GM18519 (cell line): Measurements from ENCODE around the gene WDR5.

Experiments used
- ATAC-seq: cut with Tn5 transposase; IDR thresholded peaks from one replicate; pipeline ENCODE4 v1.9.1; 2021; ENCODE audit warnings: mild to moderate bottlenecking, moderate library complexity; ENCODE audit not compliant: unreplicated experiment, low FRiP score

Gene WDR5

GRCh38 chr9:134157378-134157885 lies 21.6 kb downstream of the WDR5 start:
- ATAC-seq, result no peak

- no peak for ATAC-seq
Observed at GRCh38 chr9:134158242-134158641, 22.4 kb downstream of the WDR5 start.

GRCh38 chr9:134158753-134159392 lies 23.0 kb downstream of the WDR5 start:
- no peak for ATAC-seq

- no peak for ATAC-seq
Observed at GRCh38 chr9:134159566-134160245, 23.8 kb downstream of the WDR5 start.

- no peak for ATAC-seq
Observed at GRCh38 chr9:134161647-134162046, 25.8 kb downstream of the WDR5 start.

- no peak for ATAC-seq
Observed at GRCh38 chr9:134162212-134162775, 26.4 kb downstream of the WDR5 start.

- ATAC-seq, result no peak
Observed at GRCh38 chr9:134162926-134163370, 27.1 kb downstream of the WDR5 start.

- ATAC-seq, result no peak
Observed at GRCh38 chr9:134163371-134164196, 27.7 kb downstream of the WDR5 start.

GRCh38 chr9:134164879-134165278 lies 29.0 kb downstream of the WDR5 start:
- ATAC-seq, result no peak

- ATAC-seq, result no peak
Observed at GRCh38 chr9:134165357-134166315, 29.8 kb downstream of the WDR5 start.

GRCh38 chr9:134166374-134166773 lies 30.5 kb downstream of the WDR5 start:
- no peak for ATAC-seq

- no peak for ATAC-seq
Observed at GRCh38 chr9:134167530-134167931, 31.6 kb downstream of the WDR5 start.

GRCh38 chr9:134168757-134169550 lies 33.1 kb downstream of the WDR5 start:
- no peak for ATAC-seq

- no peak for ATAC-seq
Observed at GRCh38 chr9:134169724-134170401, 34.0 kb downstream of the WDR5 start.

GRCh38 chr9:134170532-134171315 lies 34.8 kb downstream of the WDR5 start:
- no peak for ATAC-seq

- no peak for ATAC-seq
Observed at GRCh38 chr9:134171316-134172197, 35.7 kb downstream of the WDR5 start.
